DND-41 (cell line): Measurements from ENCODE around the gene MYCT1.
A peak's percentile ranks its signal among the peaks of the same experiment; 100 is the strongest.

Experiments
- ATAC-seq: fragments of 200-7000 bp; cut with Tn5 transposase; 3 replicates; pipeline ENCODE4 v1.9.1; 2021; ENCODE audit warnings: low read depth; ENCODE audit not compliant: insufficient read depth
- DNase-seq: peaks from one replicate; pipeline ENCODE4 v3.0.0-alpha.2; 2020
- H2AFZ ChIP-seq: 2 replicates; pipeline ENCODE4 v1.6.0; 2012; ENCODE audit warnings: low read depth, low read length
- H3K27ac ChIP-seq: 2 replicates; pipeline ENCODE4 v1.5.1; 2012; ENCODE audit warnings: low read length, inconsistent platforms
- H3K27me3 ChIP-seq: fragments of 200-600 bp; sonication (generic); 2 replicates; pipeline ENCODE4 v1.6.0; 2012; ENCODE audit warnings: low read length, mild to moderate bottlenecking, inconsistent platforms; ENCODE audit not compliant: insufficient read depth, poor library complexity
- H3K36me3 ChIP-seq: 2 replicates; pipeline ENCODE4 v1.5.1; 2012; ENCODE audit warnings: low read length, inconsistent platforms; ENCODE audit not compliant: insufficient read depth
- H3K4me1 ChIP-seq: 2 replicates; pipeline ENCODE4 v1.5.1; 2012; ENCODE audit warnings: mild to moderate bottlenecking, low read length; ENCODE audit not compliant: insufficient read depth
- H3K4me2 ChIP-seq: 2 replicates; pipeline ENCODE4 v1.6.0; 2012; ENCODE audit warnings: mild to moderate bottlenecking, moderate library complexity, low read length, inconsistent platforms; ENCODE audit not compliant: insufficient read depth
- H3K4me3 ChIP-seq, 2 experiments: fragments of 200-600 bp in 1 of 2; shearing (Covaris generic) in 1 of 2; 2 replicates each; pipeline ENCODE4 v1.5.1; 2012 to 2016; ENCODE audit warnings: inconsistent platforms in 2 of 2, low read length in 2 of 2, mild to moderate bottlenecking in 2 of 2, low read depth in 1 of 2, moderate library complexity in 1 of 2
- H3K79me2 ChIP-seq: 2 replicates; pipeline ENCODE4 v1.6.0; 2012; ENCODE audit warnings: low read length, inconsistent platforms; ENCODE audit not compliant: insufficient read depth
- H3K9ac ChIP-seq: 2 replicates; pipeline ENCODE4 v1.6.0; 2012; ENCODE audit warnings: low read depth, mild to moderate bottlenecking, inconsistent platforms, low read length, moderate library complexity
- H3K9me3 ChIP-seq: 2 replicates; pipeline ENCODE4 v1.5.1; 2012; ENCODE audit warnings: low read length, moderate library complexity, mild to moderate bottlenecking, inconsistent platforms; ENCODE audit not compliant: insufficient read depth, severe bottlenecking
- H4K20me1 ChIP-seq: 2 replicates; pipeline ENCODE4 v1.6.0; 2012; ENCODE audit warnings: low read length; ENCODE audit not compliant: insufficient read depth
- CTCF ChIP-seq: IDR thresholded peaks from 2 replicates; pipeline ENCODE4 v1.5.1; 2012; ENCODE audit warnings: borderline replicate concordance, low read length, moderate library complexity, mild to moderate bottlenecking; ENCODE audit not compliant: poor library complexity, severe bottlenecking; ENCODE audit errors: extremely low read depth
- EZH2 ChIP-seq: IDR thresholded peaks from 3 replicates; pipeline ENCODE4 v1.6.1; 2012; ENCODE audit warnings: borderline replicate concordance, low read depth, mild to moderate bottlenecking, moderate library complexity, low read length, inconsistent platforms; ENCODE audit not compliant: severe bottlenecking

MYCT1 gene

GRCh38 chr6:152705327-152705726 is 7.6 kb downstream of the MYCT1 start:
- Histone ChIP-seq H3K9ac (no peak overlapping the region), H4K20me1 (no peaks in the 10 kb centered on the region), H3K27ac (no peak overlapping the region), H3K27me3 (peaks cover 5% of the 10 kb centered on the region), H3K79me2 (no peaks in the 10 kb centered on the region), H3K36me3 (no peaks in the 10 kb centered on the region), H3K4me2 (no peak overlapping the region), H3K4me3 (no peak overlapping the region), H2AFZ (no peak overlapping the region), H3K4me1 (no peaks in the 10 kb centered on the region), H3K9me3 (no peaks in the 10 kb centered on the region)
- ATAC-seq = no peak
- TF ChIP-seq EZH2 (no peak), CTCF (no peak)
- no peak for DNase-seq

GRCh38 chr6:152716322-152716721 is 18.6 kb downstream of the MYCT1 start:
- no peak for DNase-seq
- Histone ChIP-seq H3K36me3 (no peaks in the 10 kb centered on the region), H3K9ac (no peak overlapping the region), H3K4me2 (no peak overlapping the region), H3K27me3 (no peaks in the 10 kb centered on the region), H3K4me1 (no peaks in the 10 kb centered on the region), H3K79me2 (no peaks in the 10 kb centered on the region), H4K20me1 (no peaks in the 10 kb centered on the region), H3K4me3 (no peak overlapping the region), H3K9me3 (no peaks in the 10 kb centered on the region), H2AFZ (no peak overlapping the region), H3K27ac (no peak overlapping the region)
- TF ChIP-seq CTCF = peak; percentile 20
- no peak for TF ChIP-seq EZH2
- no peak for ATAC-seq

- no peaks in the 10 kb centered on the region for H3K36me3 ChIP-seq
- H3K4me1 ChIP-seq = no peaks in the 10 kb centered on the region
Observed at GRCh38 chr6:152720974-152721373, 23.3 kb downstream of the MYCT1 start.

More at GRCh38 chr6:152720974-152721373, 23.3 kb downstream of the MYCT1 start:
- TF ChIP-seq EZH2 = no peak
- no peak for TF ChIP-seq CTCF
- DNase-seq (no peak), ATAC-seq (no peak)
- no peaks in the 10 kb centered on the region for H3K9me3 ChIP-seq
- H3K9ac ChIP-seq = no peak overlapping the region
- no peak overlapping the region for H3K27ac ChIP-seq
- no peaks in the 10 kb centered on the region for H3K27me3 ChIP-seq
- no peaks in the 10 kb centered on the region for H3K79me2 ChIP-seq
- H4K20me1 ChIP-seq = no peaks in the 10 kb centered on the region
- H2AFZ ChIP-seq = no peak overlapping the region
- H3K4me3 ChIP-seq = no peak overlapping the region
- no peak overlapping the region for H3K4me2 ChIP-seq
